ENCODE data around the gene CTNNA3.

DNA sequence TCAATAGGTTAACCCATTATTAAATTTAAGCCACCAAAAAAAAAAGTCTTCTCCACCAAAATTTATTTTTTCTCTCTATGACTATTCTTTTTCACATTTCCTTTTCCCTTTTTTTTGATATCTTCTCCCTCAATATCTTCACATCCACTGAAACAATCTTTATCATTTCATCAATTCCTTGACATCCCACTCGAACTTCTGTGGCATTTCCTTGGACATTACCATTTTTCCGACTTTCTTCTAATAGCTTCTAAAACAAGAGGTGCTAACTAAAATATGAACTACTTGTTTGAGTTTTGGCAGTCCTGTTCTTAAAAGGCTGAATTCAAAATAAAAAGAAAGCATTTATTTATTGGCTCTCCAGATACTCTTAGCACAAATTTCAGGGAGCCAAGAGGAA is 684 bp upstream of the CTNNA3 start:
- TF ChIP-seq CTCF (IDR thresholded peaks at IDR 0.05) (no peak), POLR2A (IDR thresholded peaks at IDR 0.05) (no peak)
